Central memory CD8-positive, alpha-beta T cell (primary cell): Measurements from ENCODE around the gene ERVMER34-1.

Source experiments
- ATAC-seq: fragments of 150-1000 bp; cut with Tn5 transposase; replicated peaks from 2 replicates; pipeline ENCODE4 v1.10.0; 2022; ENCODE audit warnings: mild to moderate bottlenecking, moderate FRiP score, moderate number of reproducible peaks; ENCODE audit not compliant: poor library complexity, severe bottlenecking; ENCODE audit errors: extremely low read depth
- DNase-seq, 2 donors: peaks; one replicate each; pipeline ENCODE4 v3.0.0; 2021; ENCODE audit warnings: low spot score in 2 of 2
- H3K27ac Mint-ChIP-seq: one replicate; pipeline ENCODE4 v1.8.0; 2022; ENCODE audit warnings: low read depth, mild to moderate bottlenecking, moderate library complexity, mixed read lengths
- H3K27me3 Mint-ChIP-seq: one replicate; pipeline ENCODE4 v1.8.0; 2022; ENCODE audit warnings: mixed read lengths
- H3K36me3 Mint-ChIP-seq: one replicate; pipeline ENCODE4 v1.8.0; 2022; ENCODE audit warnings: mild to moderate bottlenecking, moderate library complexity, mixed read lengths; ENCODE audit not compliant: insufficient read depth
- H3K4me1 Mint-ChIP-seq: one replicate; pipeline ENCODE4 v1.8.0; 2022; ENCODE audit warnings: mixed read lengths
- H3K4me3 Mint-ChIP-seq: one replicate; pipeline ENCODE4 v1.8.0; 2022; ENCODE audit warnings: mild to moderate bottlenecking, moderate library complexity, mixed read lengths
- H3K9me3 Mint-ChIP-seq: one replicate; pipeline ENCODE4 v1.8.0; 2022; ENCODE audit warnings: mixed read lengths

The ERVMER34-1 gene

DNA sequence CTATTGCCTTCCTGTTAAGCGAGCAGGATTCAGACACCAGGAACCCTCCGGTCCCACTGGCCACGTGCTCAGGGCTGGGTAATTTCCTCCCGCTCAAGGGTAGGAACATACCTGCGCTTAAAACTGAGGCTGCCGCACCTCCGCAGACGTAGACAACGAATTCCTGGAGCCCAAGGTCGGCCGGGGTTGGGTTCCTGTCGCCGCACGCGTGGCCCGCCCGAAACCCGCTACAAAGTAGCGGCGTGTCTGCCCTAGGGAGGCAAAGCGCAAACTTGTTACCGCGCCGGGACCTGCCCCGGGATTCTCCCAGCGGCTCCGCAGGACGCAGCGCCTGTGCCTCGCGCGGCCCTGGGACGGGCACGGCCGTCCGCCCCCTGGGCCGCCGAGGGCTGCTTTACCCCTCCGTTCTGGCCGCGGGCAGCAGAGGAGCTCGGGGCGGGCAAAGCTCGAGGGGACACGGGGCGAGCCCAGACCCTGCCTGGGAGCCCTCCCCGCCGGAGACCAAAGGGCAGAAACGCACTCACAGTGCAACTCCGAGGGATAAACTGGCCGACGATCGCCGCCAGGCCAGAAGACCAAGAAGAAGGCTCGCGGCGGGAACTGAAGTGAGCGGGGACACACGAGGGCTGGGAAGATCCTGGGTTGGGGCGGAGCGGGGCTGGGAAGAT lies at the start of gene ERVMER34-1:
Gene ERVMER34-1 (minus strand): TSS at position 607 of the 668 bp plus-strand sequence. CDS start 5,905 bp downstream, outside the sequence.
- DNase-seq, result no peak
- peak within 1 kb of the TSS; percentile 60 for H3K4me3 Mint-ChIP-seq
- no peak within 1 kb of the TSS for H3K27ac Mint-ChIP-seq
- ATAC-seq, result peak; percentile 14
- peaks cover 89% of the 10 kb centered on the region for H3K27me3 Mint-ChIP-seq
- no peaks in the 10 kb centered on the region for H3K9me3 Mint-ChIP-seq
- H3K4me1 Mint-ChIP-seq, result no peaks in the 10 kb centered on the region
- no peaks in the 10 kb centered on the region for H3K36me3 Mint-ChIP-seq

GRCh38 chr4:52799813-52800212 lies 48.6 kb upstream of the ERVMER34-1 start:
- DNase-seq, result no peak

GRCh38 chr4:52795533-52795932 lies 44.3 kb upstream of the ERVMER34-1 start:
- no peak for DNase-seq

More at GRCh38 chr4:52799813-52800212, 48.6 kb upstream of the ERVMER34-1 start:
- no peaks in the 10 kb centered on the region for H3K36me3 Mint-ChIP-seq
- H3K27me3 Mint-ChIP-seq, result peaks cover 68% of the 10 kb centered on the region
- no peak overlapping the region for H3K4me3 Mint-ChIP-seq
- peaks cover 10% of the 10 kb centered on the region for H3K9me3 Mint-ChIP-seq
- no peak overlapping the region for H3K27ac Mint-ChIP-seq
- no peak for ATAC-seq
- no peaks in the 10 kb centered on the region for H3K4me1 Mint-ChIP-seq

DNA sequence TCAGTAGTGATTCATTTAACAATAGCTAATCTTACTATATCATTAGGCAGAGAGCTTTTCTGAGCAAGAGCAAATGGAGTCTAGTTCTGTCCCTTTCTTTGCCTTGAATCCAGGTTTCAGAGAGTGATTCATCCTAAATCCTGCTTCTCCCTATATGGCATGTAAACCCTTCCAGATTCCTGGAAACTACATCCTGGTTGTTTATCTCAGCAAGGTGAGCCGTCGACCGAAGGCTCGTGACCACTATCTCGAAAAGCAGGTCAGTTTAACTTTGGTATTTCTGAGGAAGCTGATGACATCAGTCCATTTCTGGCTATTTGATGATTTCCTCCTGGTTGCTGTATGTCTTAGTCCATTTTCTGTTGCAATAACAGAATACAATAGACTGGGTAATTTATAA lies 40.7 kb upstream of the ERVMER34-1 start:
- H3K27me3 Mint-ChIP-seq, result peaks cover 2% of the 10 kb centered on the region
- no peaks in the 10 kb centered on the region for H3K9me3 Mint-ChIP-seq
- H3K4me1 Mint-ChIP-seq, result no peaks in the 10 kb centered on the region
- H3K36me3 Mint-ChIP-seq, result no peaks in the 10 kb centered on the region
- H3K4me3 Mint-ChIP-seq, result no peak overlapping the region
- DNase-seq, result no peak
- H3K27ac Mint-ChIP-seq, result no peak overlapping the region
- ATAC-seq, result no peak

More at GRCh38 chr4:52795533-52795932, 44.3 kb upstream of the ERVMER34-1 start:
- no peaks in the 10 kb centered on the region for H3K4me1 Mint-ChIP-seq
- no peak overlapping the region for H3K4me3 Mint-ChIP-seq
- no peak for ATAC-seq
- H3K27me3 Mint-ChIP-seq, result peaks cover 33% of the 10 kb centered on the region
- H3K9me3 Mint-ChIP-seq, result no peaks in the 10 kb centered on the region
- H3K27ac Mint-ChIP-seq, result no peak overlapping the region
- no peaks in the 10 kb centered on the region for H3K36me3 Mint-ChIP-seq

GRCh38 chr4:52789774-52790173 lies 38.5 kb upstream of the ERVMER34-1 start:
- H3K9me3 Mint-ChIP-seq, result no peaks in the 10 kb centered on the region
- no peaks in the 10 kb centered on the region for H3K4me1 Mint-ChIP-seq
- H3K27ac Mint-ChIP-seq, result no peak overlapping the region
- ATAC-seq, result no peak
- no peak overlapping the region for H3K4me3 Mint-ChIP-seq
- H3K27me3 Mint-ChIP-seq, result no peaks in the 10 kb centered on the region
- DNase-seq, result no peak
- H3K36me3 Mint-ChIP-seq, result no peaks in the 10 kb centered on the region

DNA sequence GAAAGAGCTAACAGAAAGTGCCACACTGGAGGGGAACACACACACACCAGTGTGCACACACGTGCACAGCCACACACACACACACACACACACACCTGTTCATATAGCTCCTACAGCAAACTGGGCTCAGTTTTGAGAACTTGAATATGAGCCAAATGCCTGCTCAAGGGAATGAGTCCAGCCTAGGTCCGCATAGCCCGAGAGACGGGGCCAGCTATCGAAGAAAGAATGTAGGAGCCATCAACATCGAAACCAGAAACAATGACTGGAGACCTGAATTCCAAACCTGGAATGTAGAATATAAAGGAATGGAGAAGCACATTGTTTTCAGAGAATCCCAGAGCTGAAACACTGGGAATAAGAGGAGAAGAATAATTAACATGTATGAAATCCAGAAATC lies 37.6 kb upstream of the ERVMER34-1 start:
- Mint-ChIP-seq H3K9me3 (no peaks in the 10 kb centered on the region), H3K27me3 (no peaks in the 10 kb centered on the region), H3K36me3 (no peaks in the 10 kb centered on the region), H3K4me1 (no peaks in the 10 kb centered on the region), H3K27ac (no peak overlapping the region), H3K4me3 (no peak overlapping the region)
- ATAC-seq (no peak), DNase-seq (no peak)

DNA sequence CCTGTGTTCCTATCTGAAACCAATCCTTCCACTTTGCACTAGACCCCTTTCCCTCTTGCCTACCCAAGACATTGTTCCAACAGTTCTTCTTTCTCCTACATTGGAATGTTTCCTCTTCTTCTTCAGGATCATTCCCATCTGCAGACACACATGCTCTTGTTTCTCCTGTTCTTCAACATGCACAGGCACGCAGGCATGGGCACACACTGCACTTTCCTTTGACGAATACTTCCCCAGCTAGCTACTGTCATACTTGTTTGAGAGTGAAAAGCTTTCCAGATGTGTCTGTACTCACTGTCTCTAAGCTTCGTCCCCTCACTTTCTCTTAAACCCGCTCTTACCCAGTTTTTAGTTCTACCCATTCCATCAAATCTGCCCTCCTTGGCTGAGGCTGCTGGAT lies 31.8 kb upstream of the ERVMER34-1 start:
- H3K9me3 Mint-ChIP-seq, result no peaks in the 10 kb centered on the region
- no peaks in the 10 kb centered on the region for H3K36me3 Mint-ChIP-seq
- ATAC-seq, result no peak
- no peaks in the 10 kb centered on the region for H3K4me1 Mint-ChIP-seq
- no peak for DNase-seq
- no peak overlapping the region for H3K4me3 Mint-ChIP-seq
- peaks cover 7% of the 10 kb centered on the region for H3K27me3 Mint-ChIP-seq
- H3K27ac Mint-ChIP-seq, result no peak overlapping the region

GRCh38 chr4:52780617-52781354 lies 29.6 kb upstream of the ERVMER34-1 start:
- Mint-ChIP-seq H3K27me3 (peaks cover 29% of the 10 kb centered on the region), H3K4me1 (no peaks in the 10 kb centered on the region), H3K36me3 (peaks cover 1% of the 10 kb centered on the region), H3K4me3 (no peak overlapping the region), H3K27ac (no peak overlapping the region), H3K9me3 (no peaks in the 10 kb centered on the region)
- no peak for ATAC-seq
- DNase-seq, result no peak

GRCh38 chr4:52780206-52780605 lies 29.0 kb upstream of the ERVMER34-1 start:
- H3K27ac Mint-ChIP-seq, result no peak overlapping the region
- H3K4me3 Mint-ChIP-seq, result no peak overlapping the region
- H3K36me3 Mint-ChIP-seq, result peaks cover 1% of the 10 kb centered on the region
- ATAC-seq, result no peak
- H3K9me3 Mint-ChIP-seq, result no peaks in the 10 kb centered on the region
- peaks cover 35% of the 10 kb centered on the region for H3K27me3 Mint-ChIP-seq
- H3K4me1 Mint-ChIP-seq, result no peaks in the 10 kb centered on the region
- DNase-seq, result no peak

GRCh38 chr4:52760256-52760655 lies 9.0 kb upstream of the ERVMER34-1 start:
- Mint-ChIP-seq H3K36me3 (no peaks in the 10 kb centered on the region), H3K4me3 (no peak overlapping the region), H3K27me3 (peaks cover 20% of the 10 kb centered on the region), H3K4me1 (no peaks in the 10 kb centered on the region), H3K9me3 (no peaks in the 10 kb centered on the region), H3K27ac (no peak overlapping the region)
- DNase-seq (no peak), ATAC-seq (no peak)

DNA sequence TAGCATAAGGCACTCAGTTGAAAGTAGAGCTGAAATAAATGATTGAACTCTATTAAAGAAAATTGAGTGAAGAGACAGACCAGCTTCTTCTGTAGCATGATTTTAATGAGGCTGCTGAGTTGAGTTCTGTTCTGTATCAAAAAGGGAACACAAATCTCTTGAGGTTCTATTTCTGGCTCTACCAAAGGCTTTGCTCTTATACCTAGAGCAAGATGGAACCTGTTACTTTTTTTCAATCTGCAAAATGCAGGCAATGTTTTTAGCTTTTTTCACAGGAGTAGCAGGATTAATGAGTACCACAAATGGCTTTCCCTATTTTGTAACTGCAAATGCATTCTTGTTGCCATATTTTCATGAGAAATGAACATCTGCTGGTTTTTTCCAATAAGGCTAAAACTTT lies 4.2 kb upstream of the ERVMER34-1 start:
- Mint-ChIP-seq H3K4me1 (no peaks in the 10 kb centered on the region), H3K27me3 (peaks cover 65% of the 10 kb centered on the region), H3K4me3 (no peak overlapping the region), H3K36me3 (no peaks in the 10 kb centered on the region), H3K9me3 (no peaks in the 10 kb centered on the region), H3K27ac (no peak overlapping the region)
- no peak for DNase-seq
- no peak for ATAC-seq

GRCh38 chr4:52752936-52753335 lies 1.7 kb upstream of the ERVMER34-1 start:
- no peak for ATAC-seq
- peaks cover 72% of the 10 kb centered on the region for H3K27me3 Mint-ChIP-seq
- no peak overlapping the region for H3K4me3 Mint-ChIP-seq

GRCh38 chr4:52751487-52751911 lies 274 bp upstream of the ERVMER34-1 start:
- no peak for ATAC-seq
- Mint-ChIP-seq H3K36me3 (no peaks in the 10 kb centered on the region), H3K4me3 (peak overlapping the region; percentile 60), H3K9me3 (no peaks in the 10 kb centered on the region), H3K27ac (no peak overlapping the region), H3K27me3 (peaks cover 84% of the 10 kb centered on the region), H3K4me1 (no peaks in the 10 kb centered on the region)
- DNase-seq, result no peak

More at GRCh38 chr4:52752936-52753335, 1.7 kb upstream of the ERVMER34-1 start:
- Mint-ChIP-seq H3K4me1 (no peaks in the 10 kb centered on the region), H3K9me3 (no peaks in the 10 kb centered on the region), H3K27ac (no peak overlapping the region), H3K36me3 (no peaks in the 10 kb centered on the region)
- DNase-seq, result no peak
